ENCODE measurements around the gene DCANP1. TPM values are rescaled to one million over a fixed set of nuclear protein-coding genes. Genes with fewer than 3 reads are reported as not detected.
A peak's percentile ranks its signal among the peaks of the same experiment; 100 is the strongest.

The DCANP1 gene
- total RNA-seq, 4 donors from 2014 or later: not detected

- no peaks in the 10 kb centered on the region for H3K9me3 ChIP-seq
- no peaks in the 10 kb centered on the region for H3K36me3 ChIP-seq
- no peak overlapping the region for H3K27ac ChIP-seq
- DNase-seq (ENCODE audit: low spot score in 2 of 2): peak; percentile 35 to 48
- 94% methylated on average over 15 of the region's 15 CpGs for WGBS
- H3K27me3 ChIP-seq: peaks cover 30% of the 10 kb centered on the region
- TF ChIP-seq CTCF (IDR thresholded peaks at IDR 0.05): no peak
- no peak for TF ChIP-seq EP300 (IDR thresholded peaks at IDR 0.05)
- TF ChIP-seq POLR2A (IDR thresholded peaks at IDR 0.05): no peak
- TF ChIP-seq POLR2AphosphoS5 (IDR thresholded peaks at IDR 0.05): no peak
- H3K4me1 ChIP-seq: peaks cover 8% of the 10 kb centered on the region
- no peak overlapping the region for H3K4me3 ChIP-seq
Measured at GRCh38 chr5:135467051-135467625, 20.0 kb upstream of the DCANP1 start.

GRCh38 chr5:135466178-135467050 is 19.3 kb upstream of the DCANP1 start:
- 20% methylated on average over 27 of the region's 43 CpGs for WGBS
- H3K9me3 ChIP-seq: no peaks in the 10 kb centered on the region
- peak overlapping the region; percentile 11 for H3K4me3 ChIP-seq
- no peaks in the 10 kb centered on the region for H3K36me3 ChIP-seq
- DNase-seq (ENCODE audit: low spot score in 2 of 2): peak; percentile 83 to 88
- TF ChIP-seq POLR2A (IDR thresholded peaks at IDR 0.05) (no peak), CTCF (IDR thresholded peaks at IDR 0.05) (peak; percentile 70 to 86)
- H3K27me3 ChIP-seq: peaks cover 30% of the 10 kb centered on the region
- no peak overlapping the region for H3K27ac ChIP-seq
- H3K4me1 ChIP-seq: peaks cover 12% of the 10 kb centered on the region

GRCh38 chr5:135465391-135466122 is 18.4 kb upstream of the DCANP1 start:
- Histone ChIP-seq H3K27ac (no peak overlapping the region), H3K27me3 (peaks cover 30% of the 10 kb centered on the region), H3K36me3 (no peaks in the 10 kb centered on the region), H3K4me3 (no peak overlapping the region), H3K4me1 (peaks cover 12% of the 10 kb centered on the region), H3K9me3 (no peaks in the 10 kb centered on the region)
- WGBS: 74% methylated on average over 10 of the region's 12 CpGs
- peak; percentile 41 to 53 for DNase-seq (ENCODE audit: low spot score in 2 of 2)
- TF ChIP-seq CTCF (IDR thresholded peaks at IDR 0.05) (no peak), POLR2A (IDR thresholded peaks at IDR 0.05) (no peak), EP300 (IDR thresholded peaks at IDR 0.05) (no peak), POLR2AphosphoS5 (IDR thresholded peaks at IDR 0.05) (no peak)

- H3K27me3 ChIP-seq: peaks cover 23% of the 10 kb centered on the region
- no peak overlapping the region for H3K27ac ChIP-seq
- H3K4me3 ChIP-seq: no peak overlapping the region
- no peaks in the 10 kb centered on the region for H3K9me3 ChIP-seq
- H3K36me3 ChIP-seq: no peaks in the 10 kb centered on the region
- WGBS: 9% methylated on average over 6 of the region's 6 CpGs
- H3K4me1 ChIP-seq: peaks cover 22% of the 10 kb centered on the region
- DNase-seq (ENCODE audit: low spot score in 2 of 2): peak in 1 of 2 donors; percentile 41
- TF ChIP-seq CTCF (IDR thresholded peaks at IDR 0.05): peak; percentile 16 to 31
- no peak for TF ChIP-seq POLR2A (IDR thresholded peaks at IDR 0.05)
- TF ChIP-seq POLR2AphosphoS5 (IDR thresholded peaks at IDR 0.05): no peak
- TF ChIP-seq EP300 (IDR thresholded peaks at IDR 0.05): no peak
Measured at GRCh38 chr5:135462304-135462703, 15.2 kb upstream of the DCANP1 start.
